Measurements from ENCODE around the gene TMPRSS11E. TPM values are rescaled to one million over a fixed set of nuclear protein-coding genes. Genes with fewer than 3 reads are reported as not detected.
"Not testable (repeated sequence)": the region's sequence is repeated elsewhere in the genome, so short reads cannot be mapped to it uniquely, and the experiment has no call there.

TMPRSS11E gene
- total RNA-seq, 1 donor from 2014 or later: not detected

DNA sequence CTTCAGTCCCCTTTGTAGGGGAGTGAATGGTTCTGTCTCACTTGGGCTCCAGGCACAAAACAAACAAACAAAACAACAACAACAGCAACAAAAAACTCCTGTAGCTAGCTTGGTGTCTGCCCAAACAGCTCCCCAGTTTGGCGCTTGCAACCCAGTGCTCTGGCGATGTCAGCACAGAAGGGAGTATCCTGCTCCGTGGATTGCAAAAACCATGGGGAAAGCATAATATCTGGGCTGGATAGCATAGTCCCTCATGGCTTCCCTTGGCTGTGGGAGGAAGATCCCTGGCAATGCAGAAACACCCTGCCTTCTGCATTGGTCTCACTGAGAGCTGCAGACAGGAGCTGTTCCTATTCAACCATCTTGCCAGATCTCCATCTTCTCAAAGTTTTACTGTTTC lies 89.1 kb downstream of the TMPRSS11E start:
- H3K36me3 ChIP-seq: no peaks in the 10 kb centered on the region
- no peaks in the 10 kb centered on the region for H3K9me3 ChIP-seq (ENCODE audit: low read depth)
- no peaks in the 10 kb centered on the region for H3K4me1 ChIP-seq
- H3K4me2 ChIP-seq: no peak overlapping the region
- H3K79me2 ChIP-seq (ENCODE audit: low read depth): no peaks in the 10 kb centered on the region
- Mint-ChIP-seq H3K9me3 (no peaks in the 10 kb centered on the region), H3K27me3 (ENCODE audit: insufficient read depth, low read depth) (no peaks in the 10 kb centered on the region), H3K36me3 (no peaks in the 10 kb centered on the region), H3K4me1 (no peaks in the 10 kb centered on the region), H3K27ac (no peak overlapping the region), H3K4me3 (no peak overlapping the region)
- TF ChIP-seq EZH2 (IDR thresholded peaks at IDR 0.05) (no peak), EZH2phosphoT487 (IDR thresholded peaks at IDR 0.05) (no peak), CTCF (IDR thresholded peaks at IDR 0.05) (no peak)
- H3K9ac ChIP-seq: no peak overlapping the region
- H3K27me3 ChIP-seq: no peaks in the 10 kb centered on the region
- no peak overlapping the region for H3K4me3 ChIP-seq
- no peak for DNase-seq (ENCODE audit: low spot score)
- no peaks in the 10 kb centered on the region for H3F3A ChIP-seq (ENCODE audit: low read depth)
- H4K20me1 ChIP-seq (ENCODE audit: low read depth): no peaks in the 10 kb centered on the region
- H3K27ac ChIP-seq: no peak overlapping the region
- H2AFZ ChIP-seq (replicated peaks): no peak overlapping the region

DNA sequence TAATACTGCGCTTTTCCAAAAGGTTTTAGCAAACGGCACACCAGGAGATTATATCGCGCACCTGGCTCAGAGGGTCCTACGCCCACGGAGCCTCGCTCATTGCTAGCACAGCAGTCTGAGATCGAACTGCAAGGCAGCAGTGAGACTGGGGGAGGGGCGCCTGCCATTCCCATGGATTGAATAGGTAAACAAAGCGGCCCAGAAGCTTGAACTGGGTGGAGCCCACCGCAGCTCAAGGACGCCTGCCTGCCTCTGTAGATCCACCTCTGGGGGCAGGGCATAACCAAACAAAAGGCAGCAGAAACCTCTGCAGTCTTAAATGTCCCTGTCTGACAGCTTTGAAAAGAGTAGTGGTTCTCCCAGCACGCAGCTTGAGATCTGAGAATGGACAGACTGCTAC lies 95.5 kb downstream of the TMPRSS11E start:
- H3K4me2 ChIP-seq; H4K20me1 ChIP-seq (ENCODE audit: low read depth); H3K36me3 ChIP-seq; H3K9ac ChIP-seq; H3K4me3 ChIP-seq; H3K4me1 Mint-ChIP-seq; DNase-seq (ENCODE audit: low spot score); H3K27me3 Mint-ChIP-seq (ENCODE audit: insufficient read depth, low read depth); H3K9me3 Mint-ChIP-seq; H3K27me3 ChIP-seq; H3K36me3 Mint-ChIP-seq; H3K79me2 ChIP-seq (ENCODE audit: low read depth); H3K4me1 ChIP-seq; H3K4me3 Mint-ChIP-seq; H3K9me3 ChIP-seq (ENCODE audit: low read depth); H3K27ac Mint-ChIP-seq; H3F3A ChIP-seq (ENCODE audit: low read depth); H3K27ac ChIP-seq; H2AFZ ChIP-seq (replicated peaks): not testable (repeated sequence)

Other genes with a start within 250 kb of the TMPRSS11E start
- not detected in 2 replicates for gene TMPRSS11B, start 201.8 kb upstream of the TMPRSS11E start, total RNA-seq (ENCODE audit: low replicate concordance)
- gene YTHDC1, start 97.4 kb upstream of the TMPRSS11E start, total RNA-seq (ENCODE audit: low replicate concordance): 73.0 and 108 TPM in 2 replicates
- not detected in 2 replicates for gene UGT2B17, start 128.9 kb downstream of the TMPRSS11E start, total RNA-seq (ENCODE audit: low replicate concordance)
- gene UGT2B15, start 223.2 kb downstream of the TMPRSS11E start, total RNA-seq (ENCODE audit: low replicate concordance): not detected in 2 replicates